Heart right ventricle (tissue), 16 donors: Measurements from ENCODE around the gene EFCAB14. TPM values are rescaled to one million over a fixed set of nuclear protein-coding genes. Genes with fewer than 3 reads are reported as not detected.

Experiments
- ATAC-seq, 8 donors: fragments of 200-7000 bp; cut with Tn5 transposase; one replicate each; pipeline ENCODE4 v1.9.1; 2020; ENCODE audit warnings: mild to moderate bottlenecking in 8 of 8, moderate library complexity in 8 of 8, moderate number of reproducible peaks in 1 of 8
- DNase-seq, 2 donors: peaks; one replicate each; pipeline ENCODE4 v3.0.0-alpha.2; 2020
- H3K27ac ChIP-seq, 10 donors: fragments of 200-600 bp; sonication (generic) in 2 of 10; one replicate each; pipeline versions ENCODE4 v1.5.0 to v1.8.0; 2020 to 2022; ENCODE audit warnings: mild to moderate bottlenecking in 3 of 10
- H3K27me3 ChIP-seq, 7 donors: fragments of 200-600 bp; one replicate each; pipeline ENCODE4 v1.8.0; 2021 to 2022; ENCODE audit warnings: mild to moderate bottlenecking in 2 of 7
- H3K36me3 ChIP-seq, 9 donors: fragments of 200-600 bp; sonication (generic) in 1 of 9; one replicate each; pipeline versions ENCODE4 v1.5.0 to v1.8.0; 2020 to 2022; ENCODE audit warnings: mild to moderate bottlenecking in 2 of 9
- H3K4me1 ChIP-seq, 9 donors: fragments of 200-600 bp; sonication (generic) in 1 of 9; one replicate each; pipeline versions ENCODE4 v1.5.0 to v1.8.0; 2020 to 2022; ENCODE audit warnings: mild to moderate bottlenecking in 4 of 9
- H3K4me3 ChIP-seq, 10 donors: fragments of 200-600 bp; sonication (generic) in 2 of 10; one replicate each; pipeline versions ENCODE4 v1.5.0 to v1.8.0; 2020 to 2022; ENCODE audit warnings: mild to moderate bottlenecking in 7 of 10, moderate library complexity in 2 of 10
- H3K9me3 ChIP-seq, 11 donors: fragments of 200-600 bp in 10 of 11; sonication (generic) in 2 of 11; one replicate each; pipeline versions ENCODE4 v1.5.0 to v1.8.0; 2013 to 2022; ENCODE audit warnings: mild to moderate bottlenecking in 2 of 11, control low read depth in 1 of 11, moderate library complexity in 1 of 11
- CTCF ChIP-seq, 9 donors: fragments of 200-600 bp; sonication (generic) in 2 of 9; IDR thresholded peaks; one replicate each; pipeline versions ENCODE4 v1.5.0 to v1.8.0; 2021 to 2022; ENCODE audit warnings: antibody characterized with exemption in 9 of 9, mild to moderate bottlenecking in 5 of 9, moderate library complexity in 1 of 9
- WGBS, 2 donors: extraction: QIAGEN DNeasy Blood & Tissue Kit; methylation state at CpG; one replicate each; pipeline ENCODE4 v1.1.7; 2013; ENCODE audit warnings: inconsistent platforms in 1 of 2; 5-methylcytosine and 5-hydroxymethylcytosine counted together
- intact Hi-C, 10 donors: fragments of 100-400 bp; cut with DNase I; formaldehyde crosslinking; loops; one replicate each; pipeline versions ENCODE4 v1.11.1 to v1.14.2; 2022
- polyA plus RNA-seq, 2 donors: library from polyadenylated mRNA; stranded (reverse); fragments of 200-250 nt; gene quantifications; one replicate each; pipeline ENCODE4 v1.2.3, GENCODE V29; 2013
- total RNA-seq, 10 donors: library from RNA; stranded (reverse); fragmentation: NEBNext Ultra II Directional in 3 of 10; extraction: Animal tissue kit (Norgen Biotek cat#: 25700) in 3 of 10; gene quantifications; one replicate each; pipeline versions ENCODE4 v1.2.1 to v1.2.4, GENCODE V29; 2021 to 2023
- donor health status: Arrhythmogenic right ventricular cardiomyopathy.
- donor health status: ischemic (EF 13 %, LVEDD 7.1; RV severe dilation, severe dysfunction).
- donor health status: healthy with polysubstance abuse.
- donor health status: DM: no; HTN: yes; CAD: no.
- donor health status: DM: no; HTN: no; CAD: no.
- donor health status: ischemic (EF 25% LVEDD 6.9; RV normal size, moderate dysfunction).
- donor health status: ischemic (EF 25% LVEDD 5.7; RV mildly dilated, moderate dysfunction).
- donor health status: healthy.
- donor health status: DM: yes; HTN: yes; CAD: no.
- donor health status: Ischemic cardiomyopathy.
- donor health status: ischemic (EF 35%, LVEDD 5.7; RV mildly dilated, moderate dysfunction).
- donor health status: nonischemic (EF 11% LVEDD 7.7; RV severe dilation, severe dysfunction).
- donor health status: DM: yes; HTN: yes; CAD: no.
- donor health status: PGD.
- donor health status: ischemic (EF 29% LVEDD 5.4; RV normal size, mild dysfunction).
- donor health status: nonischemic (EF 23%, LVEDD 6.1; RV moderate dilation, normal function).

Gene EFCAB14
- total and polyA plus RNA-seq, 12 donors, result 11.0 to 74.5 (median 59.9) TPM

DNA sequence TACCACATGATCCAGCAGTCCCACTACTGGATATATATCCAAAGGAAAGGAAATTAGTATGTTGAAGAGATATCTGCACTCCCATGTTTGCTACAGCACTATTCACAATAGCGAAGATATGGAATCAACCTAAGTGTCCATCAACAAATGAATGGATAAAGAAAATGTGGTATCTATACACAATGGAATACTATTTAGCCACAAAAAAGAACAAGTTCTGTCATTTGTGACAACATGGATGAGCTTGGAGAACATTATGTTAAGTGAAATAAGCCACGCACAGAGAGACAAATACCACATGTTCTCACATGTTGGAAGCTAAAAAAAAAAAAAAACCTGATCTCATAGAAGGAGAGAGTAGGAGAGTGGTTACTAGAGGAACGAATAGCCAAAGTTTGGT lies 68.4 kb downstream of the EFCAB14 start:
- Histone ChIP-seq H3K4me1 (peaks cover 0 to 11% (median 0%) of the 10 kb centered on the region in 9 donors), H3K9me3 (peaks cover 0 to 23% (median 8%) of the 10 kb centered on the region in 11 donors), H3K27ac (no peak overlapping the region), H3K36me3 (peaks cover 0 to 92% (median 51%) of the 10 kb centered on the region in 9 donors), H3K27me3 (no peaks in the 10 kb centered on the region), H3K4me3 (no peak overlapping the region)
- intact Hi-C loops, result no loop called here
- ATAC-seq (no peak), DNase-seq (no peak)
- 67 to 97% methylated on average over 3 of the region's 3 CpGs for WGBS, 2 donors
- TF ChIP-seq CTCF (IDR thresholded peaks at IDR 0.05), result no peak

GRCh38 chr1:46649764-46650163 lies 69.2 kb downstream of the EFCAB14 start:
- no peak overlapping the region for H3K27ac ChIP-seq

GRCh38 chr1:46647611-46648010 lies 71.3 kb downstream of the EFCAB14 start:
- DNase-seq (no peak), ATAC-seq (no peak)
- Histone ChIP-seq H3K4me1 (peaks cover 0 to 13% (median 8%) of the 10 kb centered on the region in 9 donors), H3K27me3 (no peaks in the 10 kb centered on the region), H3K36me3 (peaks cover 0 to 91% (median 42%) of the 10 kb centered on the region in 9 donors), H3K9me3 (peaks cover 0 to 23% (median 8%) of the 10 kb centered on the region in 11 donors), H3K4me3 (no peak overlapping the region), H3K27ac (no peak overlapping the region)
- WGBS, 2 donors, result 99 to 100% methylated on average over 3 of the region's 3 CpGs
- TF ChIP-seq CTCF (IDR thresholded peaks at IDR 0.05), result no peak
- intact Hi-C loops, result no loop called here

More at GRCh38 chr1:46649764-46650163, 69.2 kb downstream of the EFCAB14 start:
- DNase-seq (no peak), ATAC-seq (no peak)
- peaks cover 0 to 11% (median 0%) of the 10 kb centered on the region in 9 donors for H3K4me1 ChIP-seq
- no peaks in the 10 kb centered on the region for H3K27me3 ChIP-seq
- WGBS, 2 donors, result 97 to 98% methylated on average over 2 of the region's 2 CpGs
- no peak overlapping the region for H3K4me3 ChIP-seq
- TF ChIP-seq CTCF (IDR thresholded peaks at IDR 0.05), result no peak
- peaks cover 0 to 23% (median 8%) of the 10 kb centered on the region in 11 donors for H3K9me3 ChIP-seq
- peaks cover 0 to 92% (median 46%) of the 10 kb centered on the region in 9 donors for H3K36me3 ChIP-seq
- intact Hi-C loops, result no loop called here

DNA sequence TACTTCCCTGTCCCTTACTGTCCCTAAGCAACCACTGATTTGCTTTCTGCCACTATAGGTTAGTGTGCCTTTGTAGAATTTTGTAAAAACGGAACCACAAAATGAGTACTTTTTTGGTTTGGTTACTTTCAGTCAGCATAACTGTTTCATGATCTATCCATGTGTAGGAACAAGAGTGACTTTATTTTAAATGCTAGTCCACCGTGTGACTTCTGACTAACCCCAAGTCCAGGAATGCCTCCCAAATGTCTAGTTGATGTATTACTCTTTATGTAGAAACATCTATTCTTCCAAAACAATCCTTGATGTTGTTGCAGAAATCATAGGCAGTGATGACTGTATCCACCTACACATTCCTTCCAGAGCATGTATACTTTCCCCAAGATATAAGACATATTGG lies 72.1 kb downstream of the EFCAB14 start:
- intact Hi-C loops, result no loop called here
- TF ChIP-seq CTCF (IDR thresholded peaks at IDR 0.05), result no peak
- no peak for DNase-seq
- ATAC-seq, result no peak
- 97 to 99% methylated on average over 2 of the region's 2 CpGs for WGBS, 2 donors
- peaks cover 0 to 91% (median 36%) of the 10 kb centered on the region in 9 donors for H3K36me3 ChIP-seq
- no peaks in the 10 kb centered on the region for H3K27me3 ChIP-seq
- peaks cover 0 to 21% (median 8%) of the 10 kb centered on the region in 9 donors for H3K4me1 ChIP-seq
- H3K4me3 ChIP-seq, result no peak overlapping the region
- peaks cover 0 to 23% (median 8%) of the 10 kb centered on the region in 11 donors for H3K9me3 ChIP-seq
- H3K27ac ChIP-seq, result no peak overlapping the region
